ELF-1 (cell line): ENCODE results near the gene MAB21L4.
A peak's percentile ranks its signal among the peaks of the same experiment; 100 is the strongest.

Source experiments
- DNase-seq: peaks from one replicate; pipeline ENCODE4 v3.0.0-alpha.2; 2016; ENCODE audit warnings: low read depth, low spot score

MAB21L4 gene

DNA sequence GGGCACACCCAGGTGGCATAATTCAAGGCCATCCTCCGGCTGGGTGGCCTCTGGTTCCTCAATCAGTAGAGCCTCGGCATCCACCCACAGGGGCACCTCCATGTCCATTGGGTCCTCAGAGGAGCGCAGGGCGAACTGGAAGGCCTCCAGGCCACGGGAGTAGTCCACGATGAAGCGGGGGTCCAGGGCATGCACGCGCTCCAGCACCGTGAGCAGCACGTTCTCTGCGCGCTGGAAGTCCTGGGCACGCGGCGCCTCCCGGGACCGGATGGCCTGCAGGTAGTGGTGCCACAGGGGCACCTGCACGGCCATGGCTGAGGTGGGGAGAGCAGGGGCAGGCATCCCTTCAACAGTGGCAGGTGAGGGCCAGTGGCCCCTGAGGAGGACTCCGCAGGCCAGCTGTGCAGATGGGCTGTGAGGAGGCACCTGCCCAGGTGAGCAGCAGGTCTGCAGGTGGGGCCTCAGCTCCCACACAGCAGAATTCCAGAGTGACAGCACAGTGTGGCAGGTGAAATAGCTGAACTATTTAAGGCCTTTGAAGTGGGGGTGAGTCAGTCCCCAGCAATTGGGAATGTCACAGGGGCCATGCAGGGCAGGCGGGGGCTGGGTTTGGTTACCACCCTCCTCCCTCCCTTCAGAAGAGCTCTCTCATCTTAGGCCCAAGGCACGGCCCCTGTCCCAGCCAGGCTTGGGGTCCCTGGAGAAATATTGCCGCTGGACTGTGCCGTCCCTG, at the start of gene MAB21L4:
MAB21L4 (minus strand) TSS at position 501 of the 733 bp plus-strand sequence; CDS start at position 342, 159 bp downstream.
- DNase-seq = peak; percentile 53

DNA sequence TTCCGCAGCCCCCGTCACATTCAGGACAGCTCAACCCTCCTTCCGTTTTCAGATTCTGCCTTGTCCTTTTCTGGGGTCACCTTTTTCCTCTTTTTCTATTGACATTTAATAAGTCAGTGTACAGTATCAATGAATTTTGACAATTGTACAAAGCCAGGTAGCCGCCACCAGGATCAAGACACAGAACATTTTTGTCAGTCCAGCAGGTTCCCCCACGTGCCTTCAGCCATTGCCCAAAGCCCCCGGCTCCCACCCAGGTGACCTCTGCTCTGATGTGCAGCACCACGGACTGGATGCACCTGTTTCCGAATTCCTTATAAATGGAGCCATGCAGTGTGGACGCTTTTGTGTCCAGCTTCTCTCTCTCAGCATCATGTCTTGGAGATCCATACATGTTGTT, 40.1 kb upstream of the MAB21L4 start:
- no peak for DNase-seq

DNA sequence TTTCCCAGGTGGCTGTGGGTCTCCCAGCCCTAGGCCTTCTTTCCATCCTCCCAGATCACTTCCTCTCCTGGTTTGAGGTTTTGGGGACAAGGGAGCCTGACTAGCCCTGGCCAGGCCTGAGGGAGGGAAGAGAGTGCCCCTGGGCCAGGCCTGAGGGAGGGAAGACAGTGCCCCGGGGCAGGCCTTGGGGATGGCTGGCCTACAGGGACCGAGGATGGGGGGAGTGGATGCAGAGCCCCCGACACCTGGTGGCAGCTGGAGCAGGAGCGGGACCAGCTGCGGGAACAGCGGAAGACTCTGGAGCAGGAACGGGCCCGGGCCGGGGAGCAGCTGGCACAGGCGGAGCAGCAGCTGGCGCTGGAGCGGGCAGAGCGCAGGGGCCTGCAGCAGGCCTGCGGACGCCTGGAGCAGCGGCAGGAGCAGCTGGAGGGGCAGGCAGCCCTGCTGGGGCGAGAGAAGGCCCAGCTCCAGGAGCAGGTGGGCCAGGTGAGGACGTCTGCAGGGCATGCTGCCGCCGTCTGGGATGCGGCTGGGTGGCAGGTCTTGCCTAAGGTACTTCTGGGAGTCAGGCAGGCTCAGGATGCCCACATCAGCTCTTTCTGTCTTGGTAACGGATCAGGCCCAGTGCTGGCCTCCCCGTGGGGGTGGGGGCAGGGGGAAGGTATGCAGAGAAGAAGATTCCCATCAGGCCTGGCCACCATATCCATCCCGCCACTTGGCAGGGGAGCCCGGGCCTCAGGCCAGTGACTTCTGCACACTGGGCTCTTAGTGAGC, 39.3 kb upstream of the MAB21L4 start:
- DNase-seq = peak; percentile 1

DNA sequence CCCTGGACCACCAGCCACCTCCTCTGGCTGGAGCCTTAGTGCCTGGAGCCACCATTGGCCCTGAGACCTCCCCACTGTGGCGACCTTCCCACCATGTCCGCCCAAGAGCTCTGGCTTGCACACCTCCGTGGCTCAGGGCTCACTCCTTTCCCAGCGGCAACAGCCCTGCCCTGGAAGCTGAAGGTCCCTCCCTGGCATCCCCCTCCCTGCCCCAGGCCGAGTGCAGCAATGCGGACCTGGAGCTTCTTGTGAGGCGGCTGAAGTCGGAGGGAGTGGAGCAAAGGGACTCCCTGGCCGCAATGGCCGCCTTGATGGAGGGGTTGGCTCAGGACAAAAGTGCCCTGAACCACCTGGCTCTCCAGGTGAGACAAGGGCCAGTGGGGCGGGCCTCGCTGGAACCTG, 38.7 kb upstream of the MAB21L4 start:
- DNase-seq = peak; percentile 1

DNA sequence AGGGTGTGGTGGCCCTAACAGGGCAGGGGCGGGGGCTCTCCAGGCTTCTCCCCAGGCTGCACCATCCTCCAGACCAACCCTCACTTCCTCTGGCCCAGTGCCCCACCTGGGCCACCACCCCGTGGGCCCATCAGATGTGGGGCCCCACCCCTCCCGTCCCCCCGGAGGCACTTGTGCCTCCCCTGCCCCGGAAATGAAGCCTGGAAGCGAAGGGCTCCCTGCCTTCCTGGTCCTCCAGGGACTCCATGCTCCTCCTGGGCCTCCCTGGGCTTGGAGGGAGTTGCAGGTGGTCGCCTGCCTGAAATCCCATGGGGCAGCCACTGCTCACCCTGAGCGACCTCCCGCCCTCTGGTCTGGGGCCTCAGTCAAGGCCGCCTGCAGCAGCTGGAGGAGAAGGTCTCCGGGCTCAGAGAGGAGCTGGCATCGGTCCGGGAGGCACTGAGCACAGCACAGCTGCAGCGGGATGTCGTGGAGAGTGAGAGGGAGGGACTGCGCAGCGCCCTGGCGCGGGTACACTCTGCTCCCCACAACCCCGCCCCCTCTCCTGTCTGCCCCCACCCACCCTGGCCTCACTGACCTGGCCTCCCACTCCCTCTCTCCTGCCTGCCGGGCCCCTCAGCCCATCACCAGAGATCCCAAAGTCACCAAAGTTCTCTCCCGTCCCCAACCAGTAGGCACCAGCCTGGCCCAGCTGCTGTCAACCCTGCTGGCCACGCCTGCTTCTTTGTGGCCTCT, 38.2 kb upstream of the MAB21L4 start:
- peak; percentile 0 for DNase-seq

DNA sequence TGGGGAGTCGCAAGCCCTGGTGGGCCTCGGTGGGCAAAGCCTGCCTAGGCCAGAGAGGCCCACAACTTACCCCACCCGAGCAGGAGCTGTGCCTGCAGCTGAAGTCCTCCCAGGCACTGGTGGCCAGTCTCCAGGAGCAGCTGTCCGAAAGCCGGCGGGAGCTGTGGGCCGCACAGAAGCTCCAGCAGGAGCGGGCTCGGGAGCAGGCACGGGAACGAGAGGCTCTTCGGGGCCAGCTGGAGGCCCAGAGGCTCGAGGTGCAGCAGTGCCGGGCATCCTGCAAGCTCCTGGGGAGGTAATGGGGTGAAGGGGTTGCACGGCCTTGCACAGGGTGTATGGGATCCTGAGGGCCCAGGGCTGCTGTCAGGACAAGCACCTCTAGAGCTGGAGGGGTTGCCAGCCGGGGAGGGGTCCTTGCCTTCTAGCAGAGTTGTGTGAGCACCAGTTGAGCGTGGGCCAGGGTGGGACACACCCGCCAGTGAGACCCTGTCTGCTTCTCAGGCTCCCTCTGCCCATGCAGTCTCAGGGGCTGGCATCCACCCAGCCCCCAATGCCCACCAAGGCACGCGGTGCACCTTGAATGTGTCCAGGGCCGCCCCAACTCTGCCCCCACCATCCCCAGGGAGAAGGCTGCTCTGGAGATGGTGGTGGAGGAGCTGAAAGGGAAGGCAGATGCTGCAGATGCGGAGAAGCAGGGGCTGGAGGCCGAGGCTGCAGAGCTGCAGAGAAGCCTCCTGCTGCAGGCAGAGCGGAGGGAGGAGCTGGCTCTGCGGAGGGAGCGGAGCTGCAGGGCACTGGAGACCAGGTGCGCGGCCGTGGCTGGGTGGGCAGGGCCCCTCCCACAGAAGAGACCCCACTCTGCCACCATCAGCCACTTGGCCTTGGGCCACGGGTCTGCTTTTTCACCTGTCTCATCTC, 37.4 kb upstream of the MAB21L4 start:
- peak; percentile 1 for DNase-seq

DNA sequence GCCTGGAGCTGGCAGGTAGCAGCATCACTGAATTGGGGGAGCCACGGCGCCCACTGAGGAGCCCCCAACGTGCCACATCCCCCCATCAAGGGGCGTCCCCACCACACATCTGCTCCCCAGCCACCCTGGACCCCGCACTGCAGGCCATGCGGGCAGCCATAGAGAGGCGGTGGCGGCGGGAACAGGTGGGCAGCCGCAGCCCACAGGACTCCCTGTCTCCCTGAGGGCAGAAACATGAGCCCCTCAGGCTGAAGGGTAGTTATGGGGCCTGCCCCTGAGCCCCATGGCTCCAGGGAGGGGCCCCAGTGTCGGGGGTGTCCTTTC, 36.7 kb upstream of the MAB21L4 start:
- no peak for DNase-seq

DNA sequence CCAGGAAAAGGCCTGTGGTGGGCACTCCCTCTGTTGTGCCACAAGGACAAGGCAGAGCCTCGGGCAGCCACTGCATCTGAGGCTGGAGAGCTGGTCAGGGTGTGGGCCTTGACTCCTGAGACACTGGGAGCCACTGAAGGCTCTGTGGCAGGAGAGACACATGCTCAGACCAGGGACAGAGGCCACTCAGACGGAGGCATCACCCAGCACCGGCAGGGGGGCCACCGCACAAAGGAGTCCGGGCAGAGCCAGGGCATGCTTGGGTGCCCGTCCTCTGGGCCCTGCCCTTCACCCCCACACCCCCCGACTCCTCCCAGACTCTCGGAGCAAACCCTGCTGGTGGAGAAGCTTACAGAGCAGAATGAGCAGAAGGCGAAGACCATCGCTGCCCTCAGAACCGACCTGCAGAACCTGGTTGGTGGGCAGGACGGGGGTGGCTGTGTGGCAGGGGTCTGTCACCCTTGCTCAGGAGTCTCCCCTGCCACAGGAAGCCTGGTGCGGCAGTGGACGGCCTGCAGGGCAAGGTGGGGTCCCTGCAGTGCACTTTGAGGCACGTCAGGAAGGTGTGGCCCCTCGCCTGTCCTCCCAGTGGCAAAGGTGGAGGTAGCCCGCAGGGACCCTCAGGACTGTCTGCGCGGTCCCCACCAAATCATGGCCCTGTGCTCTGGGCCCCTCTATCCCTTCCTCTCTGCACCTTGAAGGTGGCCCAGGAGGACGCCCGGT, 36.2 kb upstream of the MAB21L4 start:
- peak; percentile 0 for DNase-seq

DNA sequence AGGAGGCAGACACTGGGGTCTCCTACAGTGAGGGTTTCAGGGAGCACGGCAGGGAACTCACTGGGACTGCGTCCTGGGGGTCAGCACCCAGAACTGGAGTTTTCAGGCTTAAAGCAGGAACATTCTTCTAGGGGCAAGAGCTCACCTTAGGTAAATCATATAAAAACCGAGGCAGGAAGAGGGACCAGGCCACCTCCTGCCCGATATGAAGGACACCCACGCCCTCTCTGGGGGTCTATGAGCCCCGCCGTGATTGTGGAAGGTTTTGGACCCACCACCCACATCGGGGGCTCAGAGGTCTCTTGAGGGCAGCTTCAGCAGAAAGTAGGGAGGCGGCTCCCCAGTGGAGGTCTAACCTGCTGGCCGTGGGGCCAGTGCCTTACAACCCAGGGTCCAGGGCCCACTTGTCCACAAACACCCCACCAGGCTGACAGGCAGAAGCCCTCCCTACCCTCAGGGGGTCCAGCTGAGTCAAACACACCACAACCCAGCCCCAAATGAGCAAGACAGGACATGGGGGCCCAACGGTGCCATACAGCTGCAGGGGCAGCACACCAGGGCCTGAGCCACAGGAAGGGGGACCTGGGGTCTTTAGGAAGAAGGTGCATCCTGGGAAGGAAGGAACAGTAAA, 35.5 kb upstream of the MAB21L4 start:
- DNase-seq = peak; percentile 0

DNA sequence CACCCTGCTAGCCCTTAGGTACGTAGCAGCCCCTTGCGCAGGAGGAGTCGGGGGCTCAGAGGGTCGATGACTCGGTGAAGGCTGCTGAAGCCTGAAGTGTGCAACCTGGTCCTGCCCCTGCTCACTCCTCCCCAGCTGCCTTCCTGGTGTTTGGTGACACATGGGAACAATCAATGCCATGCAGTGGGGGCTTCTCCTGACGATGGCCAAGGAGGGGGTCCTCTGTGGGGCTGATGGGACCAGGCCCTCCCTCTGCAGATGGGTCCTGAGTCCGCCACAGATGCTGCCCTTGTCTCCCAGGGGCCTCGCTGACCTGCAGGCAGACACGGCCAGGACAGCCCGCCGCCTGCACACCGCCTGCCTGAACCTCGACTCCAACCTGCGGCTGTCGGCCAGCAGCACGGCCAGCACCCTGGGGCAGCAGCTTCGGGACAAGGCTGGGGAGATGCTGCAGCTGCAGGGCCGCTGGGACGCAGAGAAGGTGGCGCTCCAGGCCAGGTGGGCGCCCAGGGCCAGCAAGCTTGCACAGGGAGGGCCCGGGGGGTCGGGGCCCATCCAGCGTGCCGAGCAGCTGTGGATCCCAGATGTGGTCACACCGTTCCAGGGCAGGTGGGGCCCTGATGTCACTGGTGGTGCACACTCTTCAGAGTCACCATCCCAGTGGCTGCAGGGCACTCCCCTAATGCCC, 34.8 kb upstream of the MAB21L4 start:
- DNase-seq = peak; percentile 1

DNA sequence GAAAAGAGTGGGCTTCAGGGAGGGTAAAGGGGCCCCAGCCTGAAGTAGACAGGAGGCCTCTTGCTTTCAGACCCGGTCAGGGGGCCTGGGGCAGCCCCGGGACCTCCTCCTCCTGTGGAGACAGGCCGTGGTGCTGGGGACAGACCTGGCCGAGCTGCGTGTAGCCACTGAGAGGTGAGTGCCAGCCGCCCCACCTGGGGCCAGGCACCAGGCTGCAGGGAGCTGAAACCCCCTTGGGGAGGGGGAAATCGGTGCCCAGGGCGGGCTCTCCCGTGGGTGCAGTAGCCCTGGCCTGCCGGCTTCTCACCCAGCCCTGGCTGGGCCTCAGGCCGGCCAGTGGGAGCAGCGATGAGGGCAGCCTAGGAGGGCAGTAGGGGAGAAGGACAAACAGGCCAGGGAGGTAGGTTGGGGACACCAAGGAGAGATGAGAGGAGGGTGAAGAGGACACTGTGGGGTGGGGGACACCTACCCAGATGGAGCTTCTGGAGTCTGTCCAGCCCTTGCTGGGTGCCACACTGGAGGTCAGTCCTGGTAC, 34.2 kb upstream of the MAB21L4 start:
- DNase-seq = peak; percentile 0

DNA sequence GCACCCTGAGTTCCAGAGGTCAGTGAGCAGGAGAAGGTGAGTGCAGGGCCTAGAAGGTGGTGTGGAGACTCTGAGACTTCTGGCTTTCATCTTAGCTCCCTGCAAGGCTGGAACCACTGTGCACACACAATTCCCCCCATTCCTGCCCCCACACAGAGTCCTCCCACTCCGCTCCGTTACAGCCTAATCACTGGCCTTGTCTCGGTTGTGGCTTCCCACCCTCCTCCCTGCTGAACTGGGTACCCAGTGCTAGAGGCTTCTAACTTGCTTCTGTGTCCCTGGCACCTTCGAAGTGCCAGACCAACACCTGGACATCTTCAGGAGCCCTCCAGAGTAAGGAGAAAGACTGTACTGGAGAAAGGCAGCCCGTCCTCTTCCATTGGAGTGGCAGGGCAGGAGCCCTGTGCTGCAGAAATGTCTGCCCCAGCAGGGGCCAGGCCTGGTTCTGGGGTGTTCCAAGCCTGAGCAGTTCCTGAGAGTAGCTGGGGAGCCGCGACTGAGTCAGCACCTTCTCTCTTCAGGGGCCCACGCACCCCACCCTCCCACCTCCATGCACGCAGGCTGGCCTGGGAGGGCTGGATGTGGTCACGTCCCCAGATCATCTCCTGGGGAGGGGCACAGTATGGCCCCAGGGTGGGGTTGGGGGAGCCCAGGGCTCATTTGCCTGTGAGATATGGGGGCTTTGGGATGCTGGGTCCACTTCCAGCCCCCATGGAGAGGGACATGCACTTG, 33.6 kb upstream of the MAB21L4 start:
- no peak for DNase-seq

DNA sequence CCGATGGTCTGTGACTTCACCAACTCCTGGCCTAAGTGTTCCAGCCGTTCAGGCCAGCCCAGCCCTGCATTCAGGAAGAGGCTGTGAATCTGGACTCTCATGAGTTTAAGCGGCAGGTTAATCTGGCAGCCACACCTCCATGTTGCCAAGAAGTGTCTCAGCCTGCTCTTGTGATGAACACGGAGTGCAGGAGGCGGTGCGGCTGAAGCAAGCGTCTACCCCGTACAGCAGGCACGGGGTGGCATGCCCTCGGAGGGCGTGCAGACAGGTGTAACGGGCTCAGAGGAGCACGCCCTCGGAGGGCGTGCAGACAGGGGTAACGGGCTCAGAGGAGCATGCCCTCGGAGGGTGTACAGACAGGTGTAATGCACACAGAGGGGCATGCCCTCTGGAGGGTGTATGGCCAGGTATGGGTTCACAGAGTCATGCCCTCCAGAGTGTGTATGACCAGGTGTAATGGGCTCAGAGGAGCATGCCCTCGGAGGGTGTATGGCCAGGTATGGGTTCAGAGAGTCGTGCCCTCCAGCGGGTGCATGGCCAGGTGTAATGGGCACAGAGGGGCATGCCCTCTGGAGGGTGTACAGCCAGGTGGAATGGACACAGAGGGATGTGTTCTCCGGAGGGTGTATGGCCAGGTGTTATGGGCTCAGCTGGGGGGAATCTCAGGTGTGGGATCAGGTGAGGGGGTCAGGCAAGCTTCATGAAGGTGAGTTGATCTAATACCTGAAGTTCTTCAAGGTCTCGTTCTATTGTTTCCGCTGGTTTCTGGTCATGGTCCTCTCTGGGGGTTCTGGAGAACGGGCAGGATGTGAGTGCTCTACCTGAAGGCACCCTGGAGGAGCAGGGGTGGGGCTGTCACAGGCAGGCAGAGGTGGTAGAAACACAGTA, 32.8 kb upstream of the MAB21L4 start:
- no peak for DNase-seq

DNA sequence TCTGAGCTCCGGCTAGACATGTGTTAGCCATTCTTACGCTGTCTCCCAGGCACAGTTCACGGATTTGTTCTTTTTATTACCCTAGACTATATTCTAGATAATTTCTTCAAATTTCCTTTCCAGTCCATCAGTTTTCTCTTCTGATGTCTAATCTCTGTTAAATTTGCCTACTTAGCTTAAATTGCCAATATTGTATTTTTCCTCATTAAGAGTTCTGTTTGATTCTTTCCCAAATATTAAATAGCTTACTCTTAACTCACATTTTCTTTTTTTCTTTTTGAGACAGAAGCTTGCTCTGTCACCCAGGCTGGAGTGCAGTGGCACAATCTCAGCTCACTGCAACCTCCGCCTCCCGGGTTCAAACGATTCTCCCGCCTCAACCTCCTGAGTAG, 31.4 kb upstream of the MAB21L4 start:
- DNase-seq = no peak

DNA sequence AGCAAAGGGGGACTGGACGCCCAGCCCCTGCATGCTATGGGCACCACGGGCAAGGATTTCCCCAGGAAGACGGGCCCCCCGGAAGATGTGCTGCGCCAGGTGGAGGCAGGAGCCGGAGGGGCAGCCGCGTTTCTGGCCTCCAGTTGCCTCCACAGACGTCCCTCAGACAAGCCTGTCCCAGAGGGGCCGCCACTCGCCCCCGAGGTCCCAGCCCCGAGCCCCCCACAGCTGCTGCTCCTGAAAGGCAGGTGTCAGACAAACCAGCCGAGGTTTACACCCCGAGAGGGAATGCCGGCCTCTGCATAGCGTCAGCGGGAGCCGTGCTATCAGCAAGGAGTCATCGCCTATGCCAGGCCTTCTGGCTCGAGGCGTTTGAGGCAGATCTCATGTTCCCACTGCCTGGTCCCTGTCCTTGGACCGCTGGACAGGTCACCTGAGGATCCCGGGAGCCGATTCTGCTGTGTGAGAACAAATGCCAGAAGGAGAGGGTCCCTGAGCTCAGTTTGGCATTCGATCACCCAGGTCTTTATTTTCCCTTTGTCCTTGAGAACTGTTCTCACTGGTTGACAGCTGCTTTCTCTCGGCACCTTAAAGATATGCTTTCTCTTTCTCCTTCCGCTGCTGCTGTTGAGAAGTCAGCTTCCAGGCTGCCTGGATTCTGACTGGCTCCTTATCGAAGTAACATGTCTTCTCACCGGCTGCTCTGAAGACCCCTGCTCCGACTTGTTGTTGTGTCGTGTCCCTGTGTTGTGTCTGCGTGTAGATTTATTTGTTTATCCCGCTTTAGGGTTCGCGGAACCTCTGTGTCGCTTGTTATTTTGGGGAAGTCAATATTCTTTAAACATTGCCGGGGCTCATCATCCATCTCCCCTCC, 30.8 kb upstream of the MAB21L4 start:
- DNase-seq = peak; percentile 44

DNA sequence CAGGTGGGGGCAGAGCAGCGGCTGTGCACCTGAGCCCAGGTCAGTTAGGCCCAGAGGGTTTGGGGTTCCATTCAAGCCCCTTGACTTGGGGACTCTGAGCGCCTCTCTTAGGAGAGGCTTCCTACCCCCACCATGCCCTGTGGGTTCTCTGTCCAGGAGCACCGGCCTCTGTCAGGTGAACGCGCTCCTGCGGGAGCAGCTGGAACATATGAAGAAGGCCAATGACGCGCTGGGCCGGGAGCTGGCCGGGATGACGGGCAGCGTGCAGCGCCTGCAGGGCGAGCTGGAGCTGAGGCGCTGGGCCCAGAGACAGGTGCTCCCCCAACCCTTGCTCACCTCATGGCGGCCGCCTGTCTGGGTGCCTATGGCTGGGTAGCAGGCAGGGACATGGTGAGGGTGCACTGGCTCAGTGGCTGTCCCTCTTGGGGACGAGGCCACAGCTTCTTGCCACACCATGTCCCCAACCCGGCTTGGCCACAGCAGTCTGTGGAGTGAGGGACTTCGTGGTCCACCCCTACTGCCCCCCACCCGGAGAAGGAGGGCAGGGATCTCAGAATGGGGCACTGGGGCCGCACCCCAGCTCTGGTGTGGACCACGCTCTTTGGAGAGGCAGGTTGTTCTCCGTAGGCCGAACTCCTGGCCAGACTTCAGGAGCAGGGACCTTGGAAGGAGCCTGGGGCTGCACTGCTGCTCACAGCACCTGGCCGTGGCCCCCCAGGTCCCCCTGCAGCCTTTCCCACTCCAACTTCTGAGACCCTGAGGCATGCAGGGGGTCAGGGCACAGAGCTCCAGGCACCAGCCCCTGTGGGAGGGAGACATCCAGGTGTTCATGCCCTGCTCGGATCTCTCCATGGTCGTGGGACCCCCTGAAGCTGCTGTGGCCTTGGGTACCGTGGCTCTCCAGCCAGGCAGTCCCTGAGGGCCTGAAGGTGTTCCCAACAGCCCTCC, 29.9 kb upstream of the MAB21L4 start:
- peak; percentile 9 for DNase-seq
